CD4-positive, CD25-positive, alpha-beta regulatory T cell (primary cell): Measurements from ENCODE around the gene PTPRE. TPM values are rescaled to one million over a fixed set of nuclear protein-coding genes. Genes with fewer than 3 reads are reported as not detected.

ENCODE experiments used
- ATAC-seq, 2 donors: fragments of 150-1000 bp; cut with Tn5 transposase; one replicate each; pipeline ENCODE4 v1.10.0; 2021; ENCODE audit warnings: low read depth in 2 of 2, moderate number of reproducible peaks in 2 of 2, moderate library complexity in 1 of 2
- DNase-seq, 3 donors: peaks; one replicate each; pipeline versions ENCODE4 v3.0.0 to v3.0.0-alpha.2; 2012 to 2022; ENCODE audit warnings: mixed read lengths in 1 of 3
- H3K27ac ChIP-seq: one replicate; pipeline ENCODE4 v1.7.0; 2013; ENCODE audit warnings: mild to moderate bottlenecking, low read length; ENCODE audit not compliant: insufficient read depth, poor library complexity, severe bottlenecking
- H3K27me3 ChIP-seq: one replicate; pipeline ENCODE4 v1.7.0; 2013; ENCODE audit warnings: low read length; ENCODE audit not compliant: control insufficient read depth, insufficient read depth
- H3K36me3 ChIP-seq: one replicate; pipeline ENCODE4 v1.7.0; 2013; ENCODE audit warnings: mild to moderate bottlenecking, low read length, moderate library complexity; ENCODE audit not compliant: control insufficient read depth, insufficient read depth
- H3K4me1 ChIP-seq: 2 replicates; pipeline ENCODE4 v1.7.0; 2013; ENCODE audit warnings: mild to moderate bottlenecking, low read length; ENCODE audit not compliant: insufficient read depth, control insufficient read depth, poor library complexity, severe bottlenecking
- H3K4me3 ChIP-seq: one replicate; pipeline ENCODE4 v1.7.0; 2013; ENCODE audit warnings: low read depth, mild to moderate bottlenecking, low read length, moderate library complexity
- H3K9me3 ChIP-seq, 2 experiments: 1 replicate in 1 of 2; 2 replicates in 1 of 2; pipeline ENCODE4 v1.7.0; 2013; ENCODE audit warnings: low read length in 2 of 2, mild to moderate bottlenecking in 1 of 2, moderate library complexity in 1 of 2; ENCODE audit not compliant: control insufficient read depth in 2 of 2
- H3K27ac Mint-ChIP-seq, 3 donors: one replicate each; pipeline ENCODE4 v1.8.0; 2020 to 2022; ENCODE audit warnings: mild to moderate bottlenecking in 3 of 3, mixed read lengths in 3 of 3, moderate library complexity in 2 of 3
- H3K27me3 Mint-ChIP-seq: one replicate; pipeline ENCODE4 v1.8.0; 2022; ENCODE audit warnings: mild to moderate bottlenecking, mixed read lengths
- H3K36me3 Mint-ChIP-seq: one replicate; pipeline ENCODE4 v1.8.0; 2020; ENCODE audit warnings: mixed read lengths
- H3K4me1 Mint-ChIP-seq, 4 donors: one replicate each; pipeline ENCODE4 v1.8.0; 2020 to 2022; ENCODE audit warnings: mixed read lengths in 4 of 4, mild to moderate bottlenecking in 1 of 4
- H3K4me3 Mint-ChIP-seq, 4 donors: one replicate each; pipeline ENCODE4 v1.8.0; 2020 to 2022; ENCODE audit warnings: mild to moderate bottlenecking in 4 of 4, mixed read lengths in 4 of 4, moderate library complexity in 3 of 4
- H3K9me3 Mint-ChIP-seq, 7 donors: one replicate each; pipeline ENCODE4 v1.8.0; 2020 to 2022; ENCODE audit warnings: mixed read lengths in 7 of 7, mild to moderate bottlenecking in 3 of 7, moderate library complexity in 2 of 7
- polyA plus RNA-seq, 4 donors: library from polyadenylated mRNA; unstranded; fragments of 300-500 nt; fragmentation: Illumina TruSeq; gene quantifications; one replicate each; pipeline ENCODE4 v1.2.3, GENCODE V29; 2021
- total RNA-seq: library from RNA; stranded (reverse); gene quantifications from one replicate; pipeline ENCODE4 v1.2.3, GENCODE V29; 2022

Gene PTPRE
- total and polyA plus RNA-seq, 5 donors from 2014 or later, result 10.0 to 63.9 (median 13.7) TPM

- no peak overlapping the region for H3K4me3 Mint-ChIP-seq
- ATAC-seq, result no peak
- Histone ChIP-seq H3K4me3 (no peak overlapping the region), H3K4me1 (peaks cover 1% of the 10 kb centered on the region), H3K27ac (no peak overlapping the region), H3K9me3 (no peaks in the 10 kb centered on the region), H3K36me3 (no peaks in the 10 kb centered on the region), H3K27me3 (no peaks in the 10 kb centered on the region)
- no peaks in the 10 kb centered on the region for H3K9me3 Mint-ChIP-seq
- H3K4me1 Mint-ChIP-seq, result peaks cover 0 to 8% (median 3%) of the 10 kb centered on the region in 4 donors
- DNase-seq, result no peak
- no peak overlapping the region for H3K27ac Mint-ChIP-seq
- H3K27me3 Mint-ChIP-seq, result peaks cover 24% of the 10 kb centered on the region
- no peaks in the 10 kb centered on the region for H3K36me3 Mint-ChIP-seq
Observed at GRCh38 chr10:127996586-127996985, 89.7 kb downstream of the PTPRE start.

GRCh38 chr10:127997271-127997670 lies 90.4 kb downstream of the PTPRE start:
- Mint-ChIP-seq H3K4me3 (no peak overlapping the region), H3K36me3 (no peaks in the 10 kb centered on the region), H3K27ac (no peak overlapping the region), H3K27me3 (peaks cover 24% of the 10 kb centered on the region), H3K4me1 (peaks cover 0 to 4% (median under 1%) of the 10 kb centered on the region in 4 donors), H3K9me3 (no peaks in the 10 kb centered on the region)
- Histone ChIP-seq H3K4me3 (no peak overlapping the region), H3K27ac (no peak overlapping the region), H3K9me3 (no peaks in the 10 kb centered on the region), H3K4me1 (no peaks in the 10 kb centered on the region), H3K36me3 (no peaks in the 10 kb centered on the region), H3K27me3 (no peaks in the 10 kb centered on the region)
- DNase-seq (no peak), ATAC-seq (no peak)

GRCh38 chr10:127997937-127998336 lies 91.0 kb downstream of the PTPRE start:
- no peak overlapping the region for H3K4me3 Mint-ChIP-seq
- ATAC-seq, result no peak
- H3K4me1 Mint-ChIP-seq, result peaks cover 0 to 3% (median 0%) of the 10 kb centered on the region in 4 donors
- Histone ChIP-seq H3K27me3 (no peaks in the 10 kb centered on the region), H3K4me1 (no peaks in the 10 kb centered on the region), H3K36me3 (no peaks in the 10 kb centered on the region), H3K4me3 (no peak overlapping the region), H3K9me3 (no peaks in the 10 kb centered on the region), H3K27ac (no peak overlapping the region)
- no peak overlapping the region for H3K27ac Mint-ChIP-seq
- DNase-seq, result no peak
- H3K36me3 Mint-ChIP-seq, result no peaks in the 10 kb centered on the region
- no peaks in the 10 kb centered on the region for H3K9me3 Mint-ChIP-seq
- H3K27me3 Mint-ChIP-seq, result peaks cover 24% of the 10 kb centered on the region

GRCh38 chr10:127998501-127999144 lies 91.7 kb downstream of the PTPRE start:
- H3K9me3 Mint-ChIP-seq, result no peaks in the 10 kb centered on the region
- no peak for DNase-seq
- no peak overlapping the region for H3K4me3 Mint-ChIP-seq

GRCh38 chr10:127999297-128000129 lies 92.6 kb downstream of the PTPRE start:
- Histone ChIP-seq H3K4me3 (no peak overlapping the region), H3K9me3 (no peaks in the 10 kb centered on the region), H3K27me3 (peaks cover 2% of the 10 kb centered on the region), H3K4me1 (no peaks in the 10 kb centered on the region), H3K27ac (no peak overlapping the region), H3K36me3 (no peaks in the 10 kb centered on the region)
- no peak for ATAC-seq
- Mint-ChIP-seq H3K27ac (no peak overlapping the region), H3K9me3 (no peaks in the 10 kb centered on the region), H3K36me3 (no peaks in the 10 kb centered on the region), H3K27me3 (peaks cover 24% of the 10 kb centered on the region), H3K4me1 (no peaks in the 10 kb centered on the region), H3K4me3 (no peak overlapping the region)
- DNase-seq, result no peak

More at GRCh38 chr10:127998501-127999144, 91.7 kb downstream of the PTPRE start:
- Histone ChIP-seq H3K9me3 (no peaks in the 10 kb centered on the region), H3K27me3 (no peaks in the 10 kb centered on the region), H3K4me1 (no peaks in the 10 kb centered on the region), H3K36me3 (no peaks in the 10 kb centered on the region), H3K27ac (no peak overlapping the region), H3K4me3 (no peak overlapping the region)
- Mint-ChIP-seq H3K4me1 (no peaks in the 10 kb centered on the region), H3K36me3 (no peaks in the 10 kb centered on the region), H3K27ac (no peak overlapping the region), H3K27me3 (peaks cover 24% of the 10 kb centered on the region)
- no peak for ATAC-seq

- no peaks in the 10 kb centered on the region for H3K36me3 ChIP-seq
- Mint-ChIP-seq H3K9me3 (no peaks in the 10 kb centered on the region), H3K36me3 (no peaks in the 10 kb centered on the region), H3K4me1 (no peaks in the 10 kb centered on the region), H3K27me3 (peaks cover 29% of the 10 kb centered on the region), H3K27ac (no peak overlapping the region), H3K4me3 (no peak overlapping the region)
- no peak for ATAC-seq
- no peak overlapping the region for H3K4me3 ChIP-seq
- H3K27ac ChIP-seq, result no peak overlapping the region
- DNase-seq, result no peak
- H3K4me1 ChIP-seq, result no peaks in the 10 kb centered on the region
- no peaks in the 10 kb centered on the region for H3K9me3 ChIP-seq
- H3K27me3 ChIP-seq, result peaks cover 5% of the 10 kb centered on the region
Observed at GRCh38 chr10:128000471-128001362, 93.8 kb downstream of the PTPRE start.

GRCh38 chr10:128001363-128001745 lies 94.5 kb downstream of the PTPRE start:
- Mint-ChIP-seq H3K27me3 (peaks cover 29% of the 10 kb centered on the region), H3K36me3 (no peaks in the 10 kb centered on the region), H3K4me3 (no peak overlapping the region), H3K4me1 (no peaks in the 10 kb centered on the region), H3K27ac (no peak overlapping the region), H3K9me3 (no peaks in the 10 kb centered on the region)
- DNase-seq (no peak), ATAC-seq (no peak)
- H3K27ac ChIP-seq, result no peak overlapping the region
- peaks cover 5% of the 10 kb centered on the region for H3K27me3 ChIP-seq
- H3K4me1 ChIP-seq, result no peaks in the 10 kb centered on the region
- no peaks in the 10 kb centered on the region for H3K9me3 ChIP-seq
- no peaks in the 10 kb centered on the region for H3K36me3 ChIP-seq
- no peak overlapping the region for H3K4me3 ChIP-seq
